ENCODE data around the gene PURA. TPM values are rescaled to one million over a fixed set of nuclear protein-coding genes. Genes with fewer than 3 reads are reported as not detected.

The PURA gene
- total and polyA plus RNA-seq, 8 donors, result 3.3 to 30.8 (median 20.2) TPM

- peak in 1 of 2 donors; percentile 20 for DNase-seq
- intact Hi-C loops (cut with DNase I; ENCODE audit: low total_unique reads), result loop anchor here (5.0 kb wide), 1 partner anchor 41 kb away; no protein-coding TSS in a partner anchor
- WGBS, 5 donors, result 60 to 68% (median 65%) methylated on average over 5 of the region's 5 CpGs
- Histone ChIP-seq H3K27me3 (peaks cover 0 to 11% (median 0%) of the 10 kb centered on the region in 3 donors), H3K4me3 (no peak overlapping the region), H3K9me3 (no peaks in the 10 kb centered on the region), H3K27ac (peak overlapping the region in 3 of 5 donors; percentile 95 to 99 (median 98)), H3K36me3 (no peaks in the 10 kb centered on the region), H3K4me1 (peaks cover 7 to 44% (median 37%) of the 10 kb centered on the region in 4 donors)
- TF ChIP-seq EP300 (IDR thresholded peaks at IDR 0.05), result no peak
- TF ChIP-seq CTCF (IDR thresholded peaks at IDR 0.05), result no peak
- no peak for TF ChIP-seq POLR2AphosphoS5 (IDR thresholded peaks at IDR 0.05)
- no peak for TF ChIP-seq POLR2A (IDR thresholded peaks at IDR 0.05)
These were observed 7.8 kb upstream of the PURA start for GRCh38 chr5:140106101-140106500.

- DNase-seq, result no peak
- H3K27ac ChIP-seq, result peak overlapping the region; percentile 91 to 99 (median 98)
- H3K4me3 ChIP-seq, result peak overlapping the region; percentile 69 to 77 (median 76)
- peaks cover 7 to 51% (median 44%) of the 10 kb centered on the region in 4 donors for H3K4me1 ChIP-seq
- WGBS, 5 donors, result 43 to 56% (median 47%) methylated on average over 16 of the region's 16 CpGs
- no peak for TF ChIP-seq POLR2AphosphoS5 (IDR thresholded peaks at IDR 0.05)
- TF ChIP-seq EP300 (IDR thresholded peaks at IDR 0.05), result no peak
- no peak for TF ChIP-seq CTCF (IDR thresholded peaks at IDR 0.05)
- TF ChIP-seq POLR2A (IDR thresholded peaks at IDR 0.05), result no peak
- H3K36me3 ChIP-seq, result no peaks in the 10 kb centered on the region
- peaks cover 0 to 14% (median 0%) of the 10 kb centered on the region in 3 donors for H3K27me3 ChIP-seq
- H3K9me3 ChIP-seq, result no peaks in the 10 kb centered on the region
- intact Hi-C loops (cut with DNase I; ENCODE audit: low total_unique reads), result loop anchor here (5.0 kb wide), 1 partner anchor 40 kb away; no protein-coding TSS in a partner anchor
These were observed 7.1 kb upstream of the PURA start for GRCh38 chr5:140106805-140107311.

GRCh38 chr5:140107312-140108092 is 6.4 kb upstream of the PURA start:
- Histone ChIP-seq H3K27ac (peak overlapping the region; percentile 91 to 99 (median 98)), H3K36me3 (no peaks in the 10 kb centered on the region), H3K4me3 (peak overlapping the region; percentile 69 to 77 (median 76)), H3K9me3 (no peaks in the 10 kb centered on the region), H3K27me3 (peaks cover 0 to 14% (median 0%) of the 10 kb centered on the region in 3 donors), H3K4me1 (peaks cover 12 to 58% (median 51%) of the 10 kb centered on the region in 4 donors)
- DNase-seq, result peak; percentile 94 to 98
- intact Hi-C loops (cut with DNase I; ENCODE audit: low total_unique reads), result loop anchor here (5.0 kb wide), 1 partner anchor 40 kb away; no protein-coding TSS in a partner anchor
- 0 to 1% (median 0%) methylated on average over 45 to 80 of the region's 88 CpGs for WGBS, 5 donors
- peak in 1 of 4 donors; percentile 18 for TF ChIP-seq POLR2A (IDR thresholded peaks at IDR 0.05)
- peak; percentile 69 to 89 (median 86) for TF ChIP-seq POLR2AphosphoS5 (IDR thresholded peaks at IDR 0.05)
- TF ChIP-seq EP300 (IDR thresholded peaks at IDR 0.05), result no peak
- TF ChIP-seq CTCF (IDR thresholded peaks at IDR 0.05), result no peak

Measured in stomach (tissue), 9 donors.